MV-4-11 (cell line): ENCODE data around the gene NLGN2.

Source experiments
- DNase-seq: peaks from one replicate; lab custom pipeline; 2025; lab: John Stamatoyannopoulos, UW

The NLGN2 gene

DNA sequence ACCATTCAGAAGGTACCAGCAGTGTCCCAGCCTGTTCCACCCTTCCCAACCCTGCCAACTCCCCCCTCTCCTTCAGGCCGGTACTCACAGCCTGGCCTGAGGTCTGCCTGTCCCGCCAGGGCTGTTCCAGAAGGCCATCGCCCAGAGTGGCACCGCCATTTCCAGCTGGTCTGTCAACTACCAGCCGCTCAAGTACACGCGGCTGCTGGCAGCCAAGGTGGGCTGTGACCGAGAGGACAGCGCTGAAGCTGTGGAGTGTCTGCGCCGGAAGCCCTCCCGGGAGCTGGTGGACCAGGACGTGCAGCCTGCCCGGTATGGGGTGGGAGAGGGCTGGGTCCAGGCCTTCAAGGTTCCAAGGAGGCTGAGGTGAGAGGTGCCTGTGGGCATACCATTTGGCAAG, 7.2 kb downstream of the NLGN2 start:
- DNase-seq: no peak

DNA sequence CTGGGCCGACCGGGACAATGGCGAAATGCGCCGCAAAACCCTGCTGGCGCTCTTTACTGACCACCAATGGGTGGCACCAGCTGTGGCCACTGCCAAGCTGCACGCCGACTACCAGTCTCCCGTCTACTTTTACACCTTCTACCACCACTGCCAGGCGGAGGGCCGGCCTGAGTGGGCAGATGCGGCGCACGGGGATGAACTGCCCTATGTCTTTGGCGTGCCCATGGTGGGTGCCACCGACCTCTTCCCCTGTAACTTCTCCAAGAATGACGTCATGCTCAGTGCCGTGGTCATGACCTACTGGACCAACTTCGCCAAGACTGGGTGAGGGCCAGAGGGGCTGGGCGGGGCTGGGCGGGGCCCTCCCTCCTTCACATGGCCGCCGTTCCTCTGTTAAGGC, 8.1 kb downstream of the NLGN2 start:
- no peak for DNase-seq

DNA sequence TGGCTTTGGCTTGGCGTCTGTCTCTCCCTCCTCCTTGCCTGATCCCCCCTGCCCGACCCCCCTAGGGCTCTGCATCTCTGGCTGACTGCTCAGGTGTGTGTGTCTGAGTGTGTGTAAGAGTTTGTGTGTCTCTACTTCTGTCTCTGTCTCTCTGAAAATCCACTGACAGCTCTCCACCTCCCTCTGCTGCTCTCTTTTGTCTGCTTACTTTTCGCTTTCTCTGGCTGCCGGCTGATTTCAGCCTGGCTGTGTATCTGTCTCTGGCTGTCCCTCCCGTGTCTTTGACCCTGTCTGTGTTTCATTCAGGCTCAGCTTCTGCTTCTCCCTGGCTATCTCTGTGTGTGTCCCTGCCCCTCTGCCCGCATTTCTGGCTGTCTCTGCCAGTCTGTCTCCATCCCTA, 8.7 kb downstream of the NLGN2 start:
- no peak for DNase-seq

DNA sequence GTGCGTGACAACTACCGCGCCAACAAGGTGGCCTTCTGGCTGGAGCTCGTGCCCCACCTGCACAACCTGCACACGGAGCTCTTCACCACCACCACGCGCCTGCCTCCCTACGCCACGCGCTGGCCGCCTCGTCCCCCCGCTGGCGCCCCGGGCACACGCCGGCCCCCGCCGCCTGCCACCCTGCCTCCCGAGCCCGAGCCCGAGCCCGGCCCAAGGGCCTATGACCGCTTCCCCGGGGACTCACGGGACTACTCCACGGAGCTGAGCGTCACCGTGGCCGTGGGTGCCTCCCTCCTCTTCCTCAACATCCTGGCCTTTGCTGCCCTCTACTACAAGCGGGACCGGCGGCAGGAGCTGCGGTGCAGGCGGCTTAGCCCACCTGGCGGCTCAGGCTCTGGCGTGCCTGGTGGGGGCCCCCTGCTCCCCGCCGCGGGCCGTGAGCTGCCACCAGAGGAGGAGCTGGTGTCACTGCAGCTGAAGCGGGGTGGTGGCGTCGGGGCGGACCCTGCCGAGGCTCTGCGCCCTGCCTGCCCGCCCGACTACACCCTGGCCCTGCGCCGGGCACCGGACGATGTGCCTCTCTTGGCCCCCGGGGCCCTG, 9.5 kb downstream of the NLGN2 start:
- DNase-seq: no peak

DNA sequence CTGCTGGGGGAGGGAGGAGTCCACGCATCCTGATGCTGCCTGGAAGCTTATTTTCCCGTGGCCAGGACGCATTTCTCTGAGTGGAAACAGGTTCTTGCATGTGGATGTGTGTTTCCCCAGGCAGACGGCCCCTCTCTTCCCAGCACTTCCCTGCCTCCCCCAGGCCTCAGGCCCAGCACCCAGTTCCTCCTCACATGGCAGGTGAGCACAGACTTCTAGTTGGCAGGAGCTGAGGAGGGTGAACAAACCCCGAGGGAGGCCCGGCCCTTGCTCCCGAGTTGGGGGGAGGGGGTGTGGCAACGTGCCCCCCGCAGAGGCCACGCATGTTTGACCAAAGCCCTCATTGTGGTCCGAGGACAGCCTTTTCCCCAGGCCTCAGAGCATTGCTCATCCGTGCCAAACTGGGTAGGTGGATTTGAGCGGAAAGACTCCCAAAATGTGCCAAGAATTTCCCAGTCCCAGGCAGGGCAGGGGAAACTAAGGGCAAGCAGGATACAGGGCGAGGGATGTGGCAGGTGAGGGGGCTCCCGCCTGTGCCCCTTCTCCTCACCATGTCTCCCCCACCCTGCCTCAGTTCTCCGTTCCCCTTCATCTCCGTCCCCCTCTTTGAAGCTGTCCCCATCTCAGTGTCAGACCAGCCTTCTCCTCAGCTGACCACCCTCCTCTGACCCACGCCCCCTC, 11.0 kb downstream of the NLGN2 start:
- no peak for DNase-seq

DNA sequence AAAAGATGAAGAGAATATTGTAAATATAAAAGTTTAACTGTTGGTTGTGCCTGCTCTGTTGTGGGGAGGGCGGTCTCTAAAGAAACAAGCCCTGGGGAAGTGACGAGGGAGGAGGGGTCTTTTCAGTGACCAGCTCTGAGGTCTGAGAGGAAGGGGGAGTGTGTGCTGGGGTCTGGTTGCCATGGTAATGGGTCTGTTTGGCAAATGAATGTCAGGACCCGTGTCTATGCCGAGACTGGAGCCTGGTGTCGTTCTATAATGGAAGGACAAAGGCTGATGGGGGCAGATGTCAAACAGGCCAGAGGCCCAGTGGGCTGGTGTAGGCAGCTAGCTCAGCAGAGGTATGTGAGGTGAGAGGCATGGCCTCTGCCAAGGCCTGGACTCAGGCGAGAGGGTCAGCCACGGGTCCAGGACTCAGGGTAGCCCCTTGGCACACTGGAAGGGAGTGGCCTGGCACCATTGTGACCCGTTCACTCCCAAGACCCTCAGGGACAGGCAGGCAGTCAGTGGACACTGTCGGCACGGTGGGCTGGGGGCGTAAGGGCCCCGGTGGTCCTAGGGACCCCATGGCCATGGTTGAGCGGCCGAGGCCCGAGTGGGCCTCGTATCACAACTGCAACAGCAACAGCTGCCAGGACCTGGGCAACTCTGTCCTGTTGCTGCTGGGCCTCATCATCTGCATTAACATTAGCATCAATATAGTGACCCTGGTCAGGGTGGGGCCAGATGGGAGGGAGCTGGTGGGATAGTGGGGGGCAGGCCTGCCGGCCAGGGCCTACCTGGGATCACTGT, 12.4 kb downstream of the NLGN2 start, which contains the start of gene SPEM1:
Gene SPEM1, plus strand, starts transcription at position 506 of the 792 bp plus-strand sequence. Its CDS starts 61 bp downstream, at position 567.
- DNase-seq: no peak

DNA sequence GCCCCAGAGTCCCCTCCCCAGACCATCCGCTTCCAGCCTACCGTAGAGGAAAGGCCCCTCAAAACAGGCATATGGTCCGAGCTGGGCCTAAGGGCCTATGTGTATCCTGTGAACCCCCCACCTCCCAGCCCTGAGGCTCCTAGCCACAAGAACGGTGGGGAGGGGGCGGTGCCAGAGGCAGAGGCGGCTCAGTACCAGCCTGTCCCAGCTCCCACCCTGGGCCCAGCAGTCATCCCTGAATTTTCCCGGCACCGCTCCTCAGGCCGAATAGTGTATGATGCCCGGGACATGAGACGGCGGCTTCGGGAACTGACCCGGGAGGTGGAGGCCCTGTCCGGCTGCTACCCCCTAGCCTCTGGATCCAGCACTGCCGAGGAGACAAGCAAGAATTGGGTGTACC, 13.5 kb downstream of the NLGN2 start:
- no peak for DNase-seq

DNA sequence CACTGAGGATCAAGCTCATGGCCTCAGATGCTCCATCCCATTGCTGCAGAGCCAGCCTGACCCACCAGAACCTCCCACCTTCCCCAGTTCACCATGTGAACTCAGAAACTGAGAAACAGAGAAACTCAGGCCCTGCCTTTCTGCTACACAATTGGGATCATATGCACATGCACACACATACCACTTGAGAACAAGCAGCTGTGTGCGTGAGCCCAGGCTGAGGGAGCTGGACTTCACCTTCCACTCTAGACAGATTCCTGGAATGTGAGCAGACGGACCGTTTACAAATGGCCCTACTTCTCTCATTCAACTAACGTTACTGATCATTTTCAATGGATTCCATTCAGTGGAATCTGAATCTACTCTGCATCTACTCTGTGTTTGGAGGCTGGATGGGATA, 16.0 kb downstream of the NLGN2 start:
- no peak for DNase-seq

DNA sequence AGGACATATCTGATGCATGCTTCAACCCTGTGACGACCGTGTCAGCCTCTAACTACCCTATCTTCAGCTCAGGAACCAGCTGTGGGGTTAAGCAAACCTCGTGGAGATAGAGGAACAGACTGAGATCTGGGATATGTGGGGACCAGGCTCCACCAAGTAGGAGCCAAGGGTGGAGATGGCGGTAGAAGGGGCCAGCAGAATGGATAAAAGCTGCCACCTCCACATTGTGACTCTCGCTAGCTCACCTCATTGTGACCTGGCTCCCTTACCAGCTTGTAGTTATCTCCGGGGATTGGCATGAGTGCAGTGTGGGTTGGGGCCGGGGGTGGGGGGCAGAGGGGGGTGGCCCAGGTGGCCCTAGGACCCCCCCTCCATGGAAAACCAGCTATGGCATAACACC, 17.7 kb downstream of the NLGN2 start, which contains the start of gene SPEM2:
Gene SPEM2, plus strand, starts transcription at position 301 of the 400 bp plus-strand sequence. Its CDS starts 73 bp downstream, at position 374.
- no peak for DNase-seq

DNA sequence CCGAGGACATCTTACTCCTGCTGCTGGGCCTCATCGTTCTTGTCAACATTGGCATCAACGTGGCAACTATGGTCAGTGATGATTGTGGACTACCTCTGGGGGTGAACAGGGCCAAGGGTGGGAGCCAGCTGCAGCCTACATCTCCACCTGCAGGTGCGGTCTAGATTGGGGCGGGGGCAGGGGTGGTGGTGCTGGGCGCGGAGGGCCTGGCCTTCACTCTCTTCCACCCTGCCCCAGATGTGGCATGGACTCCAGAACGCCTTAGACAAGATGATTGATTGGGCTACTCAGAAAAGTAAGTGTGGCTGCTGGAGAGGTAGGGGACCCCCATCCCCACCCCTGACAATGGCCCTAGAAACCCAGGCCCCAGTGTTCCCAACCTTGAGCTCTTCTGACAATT, 18.1 kb downstream of the NLGN2 start:
- DNase-seq: no peak

DNA sequence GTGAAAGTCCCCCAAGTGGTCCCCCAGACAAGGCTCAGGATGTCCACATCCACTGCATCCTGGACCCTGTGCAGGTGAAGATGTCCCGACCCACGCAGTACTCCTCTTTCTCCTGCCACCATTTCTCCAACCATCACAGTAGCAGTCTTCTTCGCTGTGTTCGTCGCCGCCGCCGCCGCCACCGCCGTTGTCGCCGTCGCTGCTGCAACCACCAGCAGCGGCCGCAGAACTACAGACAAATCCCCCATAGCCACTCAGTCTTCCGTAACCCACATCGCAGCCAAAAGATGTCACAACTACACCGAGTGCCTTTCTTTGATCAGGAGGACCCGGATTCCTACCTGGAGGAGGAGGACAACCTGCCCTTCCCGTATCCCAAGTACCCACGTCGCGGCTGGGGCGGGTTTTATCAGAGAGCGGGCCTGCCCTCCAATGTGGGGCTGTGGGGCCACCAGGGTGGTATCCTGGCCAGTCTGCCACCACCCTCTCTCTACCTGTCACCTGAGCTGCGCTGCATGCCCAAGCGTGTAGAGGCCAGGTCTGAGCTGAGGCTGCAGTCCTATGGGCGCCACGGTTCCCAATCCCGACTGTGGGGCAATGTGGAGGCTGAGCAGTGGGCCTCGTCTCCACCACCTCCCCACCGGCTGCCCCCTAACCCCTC, 18.7 kb downstream of the NLGN2 start:
- DNase-seq: no peak

DNA sequence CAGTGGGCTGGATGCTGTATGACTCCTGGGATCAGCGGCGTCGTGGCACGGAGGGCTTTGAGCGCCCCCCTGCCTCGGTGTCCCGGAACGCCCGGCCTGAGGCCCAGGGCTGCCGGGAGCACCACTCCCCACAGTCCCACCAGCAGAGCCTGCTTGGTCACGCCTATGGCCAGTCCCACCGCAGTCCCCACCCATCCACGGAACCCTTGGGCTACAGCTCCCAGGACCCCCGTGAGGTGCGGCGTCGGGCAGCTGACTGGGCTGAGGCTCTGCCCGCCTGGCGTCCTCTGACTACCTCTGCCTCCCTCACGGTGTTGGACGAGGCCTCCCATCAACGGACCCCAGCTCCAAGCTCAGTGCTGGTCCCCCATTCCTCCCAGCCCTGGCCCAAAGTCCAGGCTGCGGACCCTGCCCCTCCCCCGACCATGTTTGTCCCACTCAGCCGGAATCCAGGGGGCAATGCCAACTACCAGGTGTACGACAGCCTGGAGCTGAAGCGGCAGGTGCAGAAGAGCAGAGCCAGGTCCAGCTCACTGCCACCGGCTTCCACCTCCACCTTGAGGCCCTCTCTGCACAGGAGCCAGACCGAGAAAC, 19.3 kb downstream of the NLGN2 start:
- no peak for DNase-seq

DNA sequence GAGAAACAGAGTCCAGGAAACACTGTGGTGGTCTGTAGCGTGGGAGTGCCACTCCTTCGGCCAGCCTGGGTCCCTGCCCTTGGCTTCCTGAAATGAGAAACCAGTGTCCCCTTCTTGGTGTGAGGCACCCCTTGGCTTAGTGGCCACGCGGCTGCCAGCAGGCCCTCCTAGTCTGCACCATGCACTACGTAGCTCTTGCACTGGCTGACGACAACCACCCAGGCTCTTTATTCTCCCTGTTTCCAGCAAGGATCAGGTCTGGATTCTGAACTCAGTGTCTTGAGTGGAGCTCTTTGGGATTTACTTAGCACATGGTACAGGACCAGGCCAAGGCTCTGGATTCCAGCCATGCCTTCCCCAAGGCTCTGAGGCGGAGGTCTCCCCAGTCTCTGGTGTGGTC, 19.9 kb downstream of the NLGN2 start:
- DNase-seq: no peak

DNA sequence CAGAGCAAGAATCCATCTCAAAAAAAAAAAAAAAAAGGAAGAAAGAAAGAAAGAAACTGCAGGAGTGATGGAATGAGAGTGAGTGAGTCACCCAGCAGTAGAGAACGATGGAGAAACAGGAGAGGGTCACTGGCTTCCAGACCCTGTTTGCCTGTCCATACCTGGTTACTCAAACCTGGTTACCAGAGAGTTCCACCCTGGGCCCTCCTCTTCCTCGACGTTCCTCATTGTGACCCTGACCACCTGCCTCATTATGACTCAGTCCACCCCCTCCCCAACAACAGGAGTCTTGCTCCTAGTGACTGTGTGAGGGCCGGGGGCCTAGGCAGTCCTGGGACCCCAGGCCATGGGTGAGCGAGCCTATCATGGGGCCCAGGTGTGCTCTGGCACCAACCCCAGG, 20.9 kb downstream of the NLGN2 start, which contains the start of gene SPEM3:
Gene SPEM3, plus strand, starts transcription at position 301 of the 400 bp plus-strand sequence. Its CDS starts 46 bp downstream, at position 347.
- DNase-seq: no peak

DNA sequence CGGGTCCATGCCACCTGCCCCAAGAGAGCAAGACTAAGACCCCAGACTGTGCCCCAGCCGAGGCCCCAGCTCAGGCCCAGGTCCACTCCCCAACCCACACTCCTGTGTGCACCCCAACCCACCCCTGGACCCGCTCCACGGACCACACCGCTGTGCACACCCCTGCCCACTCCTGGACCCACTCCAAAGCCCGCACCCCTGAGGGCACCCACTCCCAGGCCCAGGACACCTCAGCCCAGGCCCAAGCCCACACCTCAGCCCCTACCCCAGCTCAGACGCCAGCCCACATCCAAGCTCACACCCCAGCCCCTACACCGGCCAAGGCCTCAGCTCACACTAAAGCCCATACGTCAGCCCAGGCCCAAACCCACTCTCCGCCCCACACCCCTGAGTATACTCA, 22.1 kb downstream of the NLGN2 start:
- DNase-seq: no peak

DNA sequence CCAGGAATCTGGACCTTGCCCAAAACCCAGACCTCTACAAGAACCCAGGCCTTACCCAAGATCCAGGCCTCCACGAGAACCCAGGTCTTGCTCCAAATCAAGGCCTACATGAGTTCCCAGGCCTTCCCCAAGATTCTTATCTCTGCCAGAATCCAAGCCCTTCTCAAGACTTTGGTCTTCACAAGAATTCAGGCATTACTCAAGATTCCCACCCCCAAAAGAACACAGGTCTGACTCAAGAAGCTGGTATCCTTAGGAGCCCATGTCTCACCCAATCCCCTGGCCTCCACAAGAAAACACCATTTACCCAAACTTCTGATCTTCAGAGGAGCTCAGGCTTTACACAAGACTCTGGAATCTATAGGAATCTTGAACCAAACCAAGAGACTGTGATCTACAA, 23.6 kb downstream of the NLGN2 start:
- DNase-seq: no peak

DNA sequence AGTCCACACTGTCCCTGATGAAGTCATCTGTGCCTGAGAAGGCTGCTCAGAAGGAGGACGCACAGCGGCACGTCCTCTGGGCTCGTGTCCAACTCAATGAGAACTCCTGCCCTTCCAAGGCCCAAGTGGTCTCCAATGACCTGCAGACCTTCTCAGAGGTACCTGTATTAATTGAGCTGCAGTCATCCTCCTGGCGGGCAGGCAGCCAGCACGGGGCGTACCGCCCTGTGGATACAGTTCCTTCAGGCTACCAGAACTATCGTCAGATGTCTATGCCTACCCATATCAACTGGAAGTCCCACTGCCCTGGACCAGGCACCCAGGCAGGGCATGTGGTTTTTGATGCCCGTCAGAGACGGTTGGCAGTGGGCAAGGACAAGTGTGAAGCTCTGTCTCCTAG, 24.7 kb downstream of the NLGN2 start:
- DNase-seq: no peak

DNA sequence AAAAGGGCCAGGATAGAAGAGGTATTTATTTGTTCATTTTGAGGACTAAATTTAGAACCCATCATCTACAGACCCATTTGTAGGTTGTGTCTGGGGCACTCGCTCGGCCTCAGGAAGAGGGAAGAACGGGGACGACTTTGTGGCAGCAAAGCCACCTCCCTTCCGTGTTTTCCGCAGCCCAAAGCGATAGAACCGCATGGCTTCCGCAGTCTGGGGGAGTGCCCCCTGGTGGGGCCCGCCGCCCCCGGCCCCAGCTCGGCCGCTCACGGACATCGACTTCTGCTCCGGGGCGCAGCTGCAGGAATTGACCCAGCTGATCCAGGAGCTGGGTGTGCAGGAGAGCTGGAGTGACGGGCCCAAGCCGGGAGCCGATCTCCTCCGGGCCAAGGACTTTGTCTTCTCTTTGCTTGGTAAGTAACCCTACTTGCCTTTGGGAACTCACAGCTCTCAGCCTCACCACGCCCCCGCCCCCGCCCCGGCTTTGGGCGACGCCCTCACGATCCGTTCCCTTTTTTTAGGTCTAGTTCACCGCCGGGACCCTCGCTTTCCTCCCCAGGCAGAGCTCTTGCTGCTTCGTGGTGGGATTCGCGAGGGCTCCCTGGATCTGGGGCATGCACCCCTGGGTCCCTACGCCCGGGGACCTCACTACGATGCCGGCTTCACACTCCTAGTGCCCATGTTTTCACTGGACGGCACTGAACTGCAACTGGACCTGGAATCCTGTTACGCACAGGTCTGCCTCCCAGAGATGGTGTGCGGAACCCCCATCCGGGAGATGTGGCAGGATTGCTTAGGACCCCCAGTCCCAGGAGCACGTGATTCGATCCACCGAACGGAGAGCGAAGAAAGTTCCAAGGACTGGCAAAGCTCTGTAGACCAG, 28.3 kb downstream of the NLGN2 start:
- DNase-seq: peak; percentile 69

DNA sequence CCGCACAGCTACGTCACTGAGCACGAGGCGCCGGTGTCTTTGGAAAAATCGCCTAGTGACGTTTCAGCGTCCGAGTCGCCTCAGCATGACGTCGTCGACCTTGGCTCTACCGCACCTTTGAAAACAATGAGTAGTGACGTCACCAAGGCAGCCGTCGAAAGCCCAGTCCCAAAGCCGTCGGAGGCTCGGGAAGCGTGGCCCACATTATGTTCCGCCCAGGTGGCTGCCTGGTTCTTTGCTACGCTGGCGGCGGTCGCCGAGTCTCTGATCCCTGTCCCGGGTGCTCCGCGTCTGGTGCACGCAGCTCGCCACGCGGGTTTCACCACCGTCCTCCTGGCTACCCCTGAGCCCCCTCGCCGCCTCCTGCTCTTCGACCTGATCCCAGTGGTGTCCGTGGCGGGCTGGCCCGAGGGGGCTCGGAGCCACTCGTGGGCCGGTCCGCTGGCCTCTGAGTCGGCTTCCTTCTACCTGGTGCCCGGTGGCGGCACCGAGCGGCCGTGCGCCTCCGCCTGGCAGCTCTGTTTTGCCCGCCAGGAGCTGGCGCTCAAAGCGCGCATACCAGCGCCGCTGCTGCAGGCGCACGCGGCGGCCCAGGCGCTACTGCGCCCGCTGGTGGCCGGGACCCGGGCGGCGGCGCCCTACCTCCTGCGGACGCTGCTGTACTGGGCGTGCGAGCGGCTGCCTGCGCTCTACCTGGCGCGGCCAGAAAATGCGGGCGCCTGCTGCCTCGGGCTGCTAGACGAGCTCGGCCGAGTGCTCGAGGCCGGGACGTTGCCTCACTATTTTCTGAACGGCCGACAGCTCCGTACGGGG, 29.1 kb downstream of the NLGN2 start:
- DNase-seq: peak; percentile 74

DNA sequence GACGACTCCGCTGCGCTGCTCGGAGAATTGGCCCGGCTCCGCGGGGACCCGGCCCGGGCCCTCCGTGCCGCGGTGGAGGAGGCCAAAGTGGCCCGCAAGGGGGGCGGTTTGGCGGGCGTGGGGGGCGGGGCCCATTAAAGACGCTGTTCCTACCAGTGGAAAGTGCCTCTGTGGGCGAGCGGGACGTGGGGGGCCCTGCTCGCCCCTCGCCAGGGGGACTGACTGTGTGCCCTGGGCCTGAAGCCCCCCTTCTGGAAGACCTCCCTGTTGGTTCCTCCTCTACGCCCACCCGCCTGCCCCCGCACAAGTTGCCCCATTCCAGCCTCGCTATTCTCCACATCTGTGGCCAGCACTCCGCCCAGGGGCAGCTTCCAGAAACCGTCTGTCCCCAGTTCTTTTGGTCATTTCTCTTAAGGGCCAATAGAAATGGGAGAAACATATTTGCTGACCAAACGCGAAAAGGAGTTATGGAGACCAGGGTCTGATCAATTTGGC, 29.8 kb downstream of the NLGN2 start:
- no peak for DNase-seq
